A549 treated with RU486 at 1 μM for 4 hours (cell line): ENCODE measurements around the gene ITSN2. TPM values are rescaled to one million over a fixed set of nuclear protein-coding genes. Genes with fewer than 3 reads are reported as not detected.

Experiments
- total RNA-seq: library from RNA; stranded (reverse); fragments of 200-300 nt; extraction: Qiagen RNA extraction; gene quantifications from 5 replicates; pipeline ENCODE4 v1.2.3, GENCODE V29; 2022; ENCODE audit warnings: low read depth

Gene ITSN2
- total RNA-seq, result 13.8 to 23.6 TPM (median 20.6 TPM) in 5 replicates

DNA sequence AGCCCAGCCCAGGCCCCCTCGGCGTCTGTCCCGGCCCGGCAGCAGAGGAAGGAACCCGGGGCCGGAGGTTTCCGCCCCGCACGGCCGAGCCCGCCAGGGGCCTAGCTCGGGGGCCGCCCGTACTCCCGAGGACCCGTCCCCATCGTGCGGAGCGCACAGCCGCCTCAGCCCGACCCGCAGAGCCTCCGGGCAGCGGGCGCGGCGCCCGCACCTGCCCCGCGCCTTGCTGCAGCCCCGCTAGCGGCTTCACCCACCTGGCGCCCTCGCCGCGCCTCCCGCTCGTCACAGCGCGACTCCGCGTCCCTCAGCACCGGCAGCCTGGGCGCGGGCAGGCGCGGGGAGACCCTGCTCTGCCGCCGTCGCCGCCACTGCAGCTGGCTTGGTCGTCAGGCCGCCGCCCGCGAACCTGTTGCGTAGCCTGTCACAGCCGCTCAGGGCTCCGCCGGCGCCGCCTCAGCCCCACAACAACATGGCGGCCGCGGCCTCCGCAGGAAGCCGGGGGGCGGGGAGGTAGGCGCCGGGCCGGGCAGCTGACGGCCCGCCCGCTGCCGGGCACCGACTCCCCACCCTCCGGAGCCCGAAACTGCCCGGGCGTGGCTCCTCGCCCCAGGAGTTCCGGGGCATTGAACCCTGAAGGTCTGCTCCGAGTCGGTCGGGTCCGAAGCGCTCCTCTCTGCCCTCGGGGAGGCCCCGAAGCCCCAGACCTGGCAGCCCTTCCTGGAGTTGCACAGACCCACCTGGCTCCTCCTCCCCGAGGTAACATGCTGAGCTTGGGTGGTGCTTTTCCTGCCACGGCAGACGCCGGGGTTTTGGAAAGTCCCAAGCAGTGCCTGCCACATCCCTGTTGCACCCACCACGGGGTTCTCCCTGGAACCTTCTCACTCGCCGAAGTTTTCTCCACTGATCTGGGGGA, at the start of gene ITSN2:
Gene ITSN2, minus strand, starts transcription at position 487 of the 913 bp plus-strand sequence. CDS start 32,454 bp downstream, outside the sequence.

DNA sequence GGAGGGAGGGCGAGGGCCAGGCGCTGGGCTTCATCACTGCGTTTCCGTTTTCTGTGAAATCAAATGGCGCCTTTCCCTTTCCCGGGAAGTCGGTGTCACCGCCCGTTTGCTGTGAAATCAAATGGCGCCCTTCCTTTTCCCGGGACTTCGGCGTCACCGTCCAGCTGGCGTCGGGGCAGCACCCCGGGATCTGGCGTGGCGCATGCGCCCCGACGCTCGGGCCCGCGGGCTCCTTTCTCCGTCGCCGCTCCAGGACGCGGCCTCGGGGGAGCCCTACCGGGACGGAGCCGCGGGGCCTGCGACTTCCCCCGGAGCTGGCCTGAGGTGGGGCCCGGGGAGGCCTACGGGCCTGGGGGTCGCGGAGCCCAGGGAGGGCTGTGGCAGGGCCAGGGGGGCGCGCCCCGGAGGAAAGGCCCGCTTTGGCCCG, 185.5 kb downstream of the ITSN2 start, which contains the start of gene FAM228A:
Gene FAM228A, plus strand, starts transcription at position 203 of the 427 bp plus-strand sequence. CDS start 428 bp downstream, outside the sequence.

Other genes with a start within 250 kb of the ITSN2 start
- gene PFN4, start 237.2 kb downstream of the ITSN2 start, total RNA-seq, result 0.67 to 1.5 TPM (median 1.4 TPM) in 5 replicates
- gene FAM228B, start 237.1 kb downstream of the ITSN2 start, total RNA-seq, result 1.7 to 2.6 TPM (median 2.1 TPM) in 5 replicates
- not detected in 5 replicates for gene FAM228A, start 185.5 kb downstream of the ITSN2 start, total RNA-seq
- 8.4 to 10.0 TPM (median 9.2 TPM) in 5 replicates for gene NCOA1, start 130.7 kb upstream of the ITSN2 start, total RNA-seq